GM21737 (cell line): ENCODE results near the gene CST11.
"Not testable (repeated sequence)": the region's sequence is repeated elsewhere in the genome, so short reads cannot be mapped to it uniquely, and the experiment has no call there.

Source experiments
- ATAC-seq: cut with Tn5 transposase; IDR thresholded peaks from one replicate; pipeline ENCODE4 v1.9.1; 2021; ENCODE audit warnings: mild to moderate bottlenecking, moderate library complexity; ENCODE audit not compliant: unreplicated experiment

The CST11 gene

GRCh38 chr20:23452776-23453175, at the start of gene CST11:
Gene CST11, minus strand, starts transcription at chr20:23452876. Its CDS starts 65 bp downstream, at chr20:23452811.
- ATAC-seq: no peak

- no peak for ATAC-seq
Measured at GRCh38 chr20:23501926-23502325, 49.2 kb upstream of the CST11 start.

GRCh38 chr20:23497536-23497935, 44.9 kb upstream of the CST11 start:
- no peak for ATAC-seq

GRCh38 chr20:23493172-23493772, 40.6 kb upstream of the CST11 start:
- no peak for ATAC-seq

GRCh38 chr20:23492292-23492691, 39.6 kb upstream of the CST11 start:
- ATAC-seq: no peak

GRCh38 chr20:23490817-23491216, 38.1 kb upstream of the CST11 start, which contains the start of gene CST8:
Gene CST8, plus strand, starts transcription at chr20:23491117. Its CDS starts 551 bp downstream, at chr20:23491668.
- no peak for ATAC-seq

GRCh38 chr20:23488996-23489395, 36.3 kb upstream of the CST11 start:
- ATAC-seq: no peak

GRCh38 chr20:23488470-23488869, 35.8 kb upstream of the CST11 start:
- no peak for ATAC-seq

GRCh38 chr20:23484081-23484480, 31.4 kb upstream of the CST11 start:
- ATAC-seq: no peak

GRCh38 chr20:23482138-23482537, 29.5 kb upstream of the CST11 start:
- no peak for ATAC-seq

GRCh38 chr20:23479043-23479442, 26.4 kb upstream of the CST11 start:
- ATAC-seq: no peak

GRCh38 chr20:23477223-23477622, 24.5 kb upstream of the CST11 start:
- no peak for ATAC-seq

- ATAC-seq: no peak
Measured at GRCh38 chr20:23476015-23476754, 23.5 kb upstream of the CST11 start.

- no peak for ATAC-seq
Measured at GRCh38 chr20:23475395-23475794, 22.7 kb upstream of the CST11 start.

- ATAC-seq: not testable (repeated sequence)
Measured at GRCh38 chr20:23473293-23473692, 20.6 kb upstream of the CST11 start.

GRCh38 chr20:23472306-23472705, 19.6 kb upstream of the CST11 start:
- ATAC-seq: not testable (repeated sequence)

- ATAC-seq: not testable (repeated sequence)
Measured at GRCh38 chr20:23466961-23467360, 14.3 kb upstream of the CST11 start.

- ATAC-seq: no peak
Measured at GRCh38 chr20:23461180-23461579, 8.5 kb upstream of the CST11 start.

- ATAC-seq: no peak
Measured at GRCh38 chr20:23459461-23460150, 6.9 kb upstream of the CST11 start.

- no peak for ATAC-seq
Measured at GRCh38 chr20:23456873-23457272, 4.2 kb upstream of the CST11 start.

GRCh38 chr20:23456409-23456808, 3.7 kb upstream of the CST11 start:
- ATAC-seq: no peak

GRCh38 chr20:23455639-23456038, 3.0 kb upstream of the CST11 start:
- no peak for ATAC-seq
